Neural progenitor cell (in vitro differentiated cells): ENCODE measurements around the gene OR8G5.

ENCODE experiments used
- EZH2 ChIP-seq: fragments of 200-600 bp; sonication (generic); IDR thresholded peaks from 2 replicates; pipeline ENCODE4 v1.6.1; 2017; ENCODE audit warnings: antibody characterized with exemption, mild to moderate bottlenecking, moderate library complexity
- EZH2phosphoT487 ChIP-seq: fragments of 200-600 bp; sonication (generic); IDR thresholded peaks from 2 replicates; pipeline ENCODE4 v1.6.1; 2017; ENCODE audit warnings: antibody characterized with exemption
- TF ChIP-seq, protein P1 (sequence below): fragments of 200-600 bp; sonication (generic); IDR thresholded peaks from 2 replicates; pipeline ENCODE4 v1.5.1; 2017; ENCODE audit warnings: antibody characterized with exemption, mild to moderate bottlenecking

DNA sequence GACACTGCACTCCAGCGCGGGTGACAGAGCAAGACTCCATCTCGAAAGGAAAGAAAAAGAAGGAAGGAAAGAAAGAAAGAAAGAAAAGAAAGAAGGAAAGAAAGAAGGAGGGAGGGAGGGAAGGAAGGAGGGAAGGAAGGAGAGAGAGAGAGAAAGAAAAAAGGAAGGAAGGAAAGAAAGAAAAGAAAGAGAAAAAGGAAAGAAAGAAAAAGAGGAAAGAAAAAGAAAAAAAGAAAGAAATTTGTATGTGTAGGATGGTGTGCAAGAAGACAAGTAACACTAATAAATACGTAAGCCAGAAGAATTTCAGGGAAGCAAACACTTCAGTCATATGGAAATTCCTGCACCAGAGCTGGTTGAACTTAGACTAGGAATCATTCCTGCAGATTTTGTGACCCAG lies 57.0 kb downstream of the OR8G5 start:
- TF ChIP-seq, protein P1, sequence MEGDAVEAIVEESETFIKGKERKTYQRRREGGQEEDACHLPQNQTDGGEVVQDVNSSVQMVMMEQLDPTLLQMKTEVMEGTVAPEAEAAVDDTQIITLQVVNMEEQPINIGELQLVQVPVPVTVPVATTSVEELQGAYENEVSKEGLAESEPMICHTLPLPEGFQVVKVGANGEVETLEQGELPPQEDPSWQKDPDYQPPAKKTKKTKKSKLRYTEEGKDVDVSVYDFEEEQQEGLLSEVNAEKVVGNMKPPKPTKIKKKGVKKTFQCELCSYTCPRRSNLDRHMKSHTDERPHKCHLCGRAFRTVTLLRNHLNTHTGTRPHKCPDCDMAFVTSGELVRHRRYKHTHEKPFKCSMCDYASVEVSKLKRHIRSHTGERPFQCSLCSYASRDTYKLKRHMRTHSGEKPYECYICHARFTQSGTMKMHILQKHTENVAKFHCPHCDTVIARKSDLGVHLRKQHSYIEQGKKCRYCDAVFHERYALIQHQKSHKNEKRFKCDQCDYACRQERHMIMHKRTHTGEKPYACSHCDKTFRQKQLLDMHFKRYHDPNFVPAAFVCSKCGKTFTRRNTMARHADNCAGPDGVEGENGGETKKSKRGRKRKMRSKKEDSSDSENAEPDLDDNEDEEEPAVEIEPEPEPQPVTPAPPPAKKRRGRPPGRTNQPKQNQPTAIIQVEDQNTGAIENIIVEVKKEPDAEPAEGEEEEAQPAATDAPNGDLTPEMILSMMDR, result no peak
- no peak for TF ChIP-seq EZH2phosphoT487
- no peak for TF ChIP-seq EZH2
